GM13977 (cell line): ENCODE measurements around the gene FBN1.

Experiments used
- DNase-seq: peaks from one replicate; pipeline ENCODE4 v3.0.0; 2012; ENCODE audit warnings: low spot score
- in situ Hi-C: fragments of 300-500 bp; cut with MboI; formaldehyde crosslinking; loops from one replicate; pipeline ENCODE4 v1.12.0; 2022; ENCODE audit warnings: low sequenced_read_pairs, low pct_unique_long_range_greater_than_20kb, mixed read lengths, inconsistent platforms; ENCODE audit not compliant: unreplicated experiment
- TF ChIP-seq, protein P1 (sequence below): IDR thresholded peaks from 2 replicates; pipeline ENCODE4 v1.5.1; 2012; ENCODE audit warnings: mild to moderate bottlenecking, control low read depth; ENCODE audit not compliant: insufficient read depth; ENCODE audit errors: extremely low read depth, missing control alignments

Gene FBN1

GRCh38 chr15:48402427-48403177 lies 242.9 kb downstream of the FBN1 start:
- DNase-seq, result peak; percentile 21
- TF ChIP-seq, protein P1, sequence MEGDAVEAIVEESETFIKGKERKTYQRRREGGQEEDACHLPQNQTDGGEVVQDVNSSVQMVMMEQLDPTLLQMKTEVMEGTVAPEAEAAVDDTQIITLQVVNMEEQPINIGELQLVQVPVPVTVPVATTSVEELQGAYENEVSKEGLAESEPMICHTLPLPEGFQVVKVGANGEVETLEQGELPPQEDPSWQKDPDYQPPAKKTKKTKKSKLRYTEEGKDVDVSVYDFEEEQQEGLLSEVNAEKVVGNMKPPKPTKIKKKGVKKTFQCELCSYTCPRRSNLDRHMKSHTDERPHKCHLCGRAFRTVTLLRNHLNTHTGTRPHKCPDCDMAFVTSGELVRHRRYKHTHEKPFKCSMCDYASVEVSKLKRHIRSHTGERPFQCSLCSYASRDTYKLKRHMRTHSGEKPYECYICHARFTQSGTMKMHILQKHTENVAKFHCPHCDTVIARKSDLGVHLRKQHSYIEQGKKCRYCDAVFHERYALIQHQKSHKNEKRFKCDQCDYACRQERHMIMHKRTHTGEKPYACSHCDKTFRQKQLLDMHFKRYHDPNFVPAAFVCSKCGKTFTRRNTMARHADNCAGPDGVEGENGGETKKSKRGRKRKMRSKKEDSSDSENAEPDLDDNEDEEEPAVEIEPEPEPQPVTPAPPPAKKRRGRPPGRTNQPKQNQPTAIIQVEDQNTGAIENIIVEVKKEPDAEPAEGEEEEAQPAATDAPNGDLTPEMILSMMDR, result no peak
- in situ Hi-C loops, result no loop called here

DNA sequence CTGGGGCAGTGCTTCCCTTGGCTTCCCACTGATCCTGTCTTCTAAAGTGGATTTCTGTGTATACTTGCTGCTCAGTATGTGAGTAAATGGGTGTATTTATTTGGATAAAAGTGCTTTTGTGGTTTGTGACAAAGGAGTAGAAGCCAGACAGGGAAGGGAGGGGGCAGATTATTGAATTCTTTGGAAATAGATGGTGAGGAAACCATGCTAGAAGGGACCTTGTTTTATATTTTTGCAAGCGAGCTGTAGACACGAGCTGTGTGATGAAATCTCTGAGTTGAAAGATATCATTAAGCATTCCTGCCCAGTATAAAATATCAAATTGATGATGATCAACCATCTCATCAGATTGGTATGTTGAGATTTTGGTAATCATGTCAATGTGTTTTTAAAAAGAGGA lies 245.4 kb downstream of the FBN1 start:
- TF ChIP-seq, protein P1, result no peak
- in situ Hi-C loops, result no loop called here
- no peak for DNase-seq

GRCh38 chr15:48397841-48398240 lies 247.7 kb downstream of the FBN1 start:
- DNase-seq, result no peak
- TF ChIP-seq, protein P1, result no peak
- in situ Hi-C loops, result no loop called here

DNA sequence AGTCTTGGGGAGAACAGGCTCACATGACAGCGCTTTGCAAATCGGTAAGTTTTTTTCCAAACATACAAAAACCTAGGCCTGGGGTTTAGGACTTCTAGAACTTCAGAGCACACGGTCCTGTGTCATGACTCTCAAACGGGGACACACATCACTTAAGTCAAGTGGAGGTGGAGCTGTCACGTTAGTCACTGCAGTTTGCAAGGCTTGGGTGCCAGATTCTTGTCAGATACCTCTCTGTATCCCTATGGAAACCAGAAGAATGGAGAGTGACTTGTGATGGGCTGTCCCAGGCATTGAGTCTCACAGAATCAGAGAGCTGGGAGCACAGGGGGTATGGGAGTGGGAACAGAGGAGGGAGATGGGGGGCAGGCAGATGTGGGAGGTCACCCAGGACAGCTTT lies 249.5 kb downstream of the FBN1 start:
- in situ Hi-C loops, result no loop called here
- TF ChIP-seq, protein P1, result no peak

DNA sequence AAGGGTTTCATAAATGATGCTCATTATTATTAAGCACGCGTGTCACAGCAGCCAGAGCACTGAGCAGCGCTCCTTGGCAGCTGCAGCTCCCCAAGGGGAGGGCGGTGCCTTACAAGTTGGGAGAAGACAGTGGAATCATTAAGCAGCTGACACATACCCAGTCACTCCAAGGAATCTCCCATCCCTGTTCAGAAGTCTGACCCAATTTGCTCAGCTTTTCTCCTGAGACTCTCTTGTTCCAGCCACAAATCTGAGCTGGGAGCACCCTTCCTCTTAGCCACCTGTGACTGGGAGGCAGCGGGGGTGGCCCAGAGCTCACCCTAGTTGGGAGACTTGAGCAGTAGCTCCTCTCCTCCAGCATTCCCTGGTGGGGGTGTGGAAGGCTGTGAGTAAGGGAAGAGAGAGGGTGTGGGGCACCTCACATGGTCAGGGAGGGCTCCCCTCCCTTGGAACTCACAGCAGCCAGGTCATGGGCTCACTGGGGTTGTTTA lies 249.9 kb downstream of the FBN1 start:
- TF ChIP-seq, protein P1, result no peak
- in situ Hi-C loops, result no loop called here
- no peak for DNase-seq

More for the DNA sequence above, 249.5 kb downstream of the FBN1 start:
- DNase-seq, result no peak

- in situ Hi-C loops, result no loop called here
- TF ChIP-seq, protein P1, result no peak
- no peak for DNase-seq
Observed at GRCh38 chr15:48394970-48395369, 250.5 kb downstream of the FBN1 start.
